Immature natural killer cell (primary cell): ENCODE measurements around the gene KLK6. TPM values are rescaled to one million over a fixed set of nuclear protein-coding genes. Genes with fewer than 3 reads are reported as not detected.
"Not testable (repeated sequence)": the region's sequence is repeated elsewhere in the genome, so short reads cannot be mapped to it uniquely, and the experiment has no call there.

Source experiments
- DNase-seq, 3 donors: peaks; one replicate each; pipeline ENCODE4 v3.0.0; 2022; ENCODE audit warnings: mixed read lengths in 1 of 3
- H3K27ac Mint-ChIP-seq, 6 donors: one replicate each; pipeline ENCODE4 v1.8.0; 2020; ENCODE audit warnings: mixed read lengths in 6 of 6, mild to moderate bottlenecking in 5 of 6, inconsistent platforms in 4 of 6, moderate library complexity in 3 of 6
- H3K27me3 Mint-ChIP-seq, 3 donors: one replicate each; pipeline ENCODE4 v1.8.0; 2020 to 2021; ENCODE audit warnings: low read depth in 3 of 3, mild to moderate bottlenecking in 3 of 3, mixed read lengths in 3 of 3, moderate library complexity in 3 of 3, inconsistent platforms in 1 of 3
- H3K36me3 Mint-ChIP-seq, 3 donors: one replicate each; pipeline ENCODE4 v1.8.0; 2020; ENCODE audit warnings: mixed read lengths in 3 of 3, inconsistent platforms in 2 of 3, mild to moderate bottlenecking in 2 of 3
- H3K4me1 Mint-ChIP-seq, 2 donors: one replicate each; pipeline ENCODE4 v1.8.0; 2020; ENCODE audit warnings: inconsistent platforms in 2 of 2, mild to moderate bottlenecking in 2 of 2, mixed read lengths in 2 of 2, moderate library complexity in 1 of 2
- H3K4me3 Mint-ChIP-seq, 5 donors: one replicate each; pipeline ENCODE4 v1.8.0; 2020; ENCODE audit warnings: mild to moderate bottlenecking in 5 of 5, mixed read lengths in 5 of 5, inconsistent platforms in 3 of 5, moderate library complexity in 3 of 5
- H3K9me3 Mint-ChIP-seq, 6 donors: one replicate each; pipeline ENCODE4 v1.8.0; 2020; ENCODE audit warnings: mild to moderate bottlenecking in 6 of 6, mixed read lengths in 6 of 6, inconsistent platforms in 4 of 6, moderate library complexity in 3 of 6
- polyA plus RNA-seq, 3 donors: library from polyadenylated mRNA; unstranded; fragments of 300-500 nt; fragmentation: Illumina TruSeq; gene quantifications; one replicate each; pipeline ENCODE4 v1.2.3, GENCODE V29; 2021

The KLK6 gene
- polyA plus RNA-seq, 3 donors from 2014 or later, result not detected

- no peak overlapping the region for H3K27ac Mint-ChIP-seq
- no peak overlapping the region for H3K4me3 Mint-ChIP-seq
- H3K36me3 Mint-ChIP-seq, result no peaks in the 10 kb centered on the region
- peaks cover 0 to 2% (median 0%) of the 10 kb centered on the region in 6 donors for H3K9me3 Mint-ChIP-seq
- no peak for DNase-seq
- peaks cover 11 to 18% (median 15%) of the 10 kb centered on the region in 3 donors for H3K27me3 Mint-ChIP-seq
- no peaks in the 10 kb centered on the region for H3K4me1 Mint-ChIP-seq
These were observed 10.4 kb upstream of the KLK6 start for GRCh38 chr19:50979758-50980157.

GRCh38 chr19:50978772-50979390 lies 9.5 kb upstream of the KLK6 start:
- no peaks in the 10 kb centered on the region for H3K36me3 Mint-ChIP-seq
- H3K27ac Mint-ChIP-seq, result no peak overlapping the region
- peaks cover 9 to 15% (median 11%) of the 10 kb centered on the region in 3 donors for H3K27me3 Mint-ChIP-seq
- peaks cover 0 to 2% (median 0%) of the 10 kb centered on the region in 6 donors for H3K9me3 Mint-ChIP-seq
- no peak for DNase-seq
- H3K4me1 Mint-ChIP-seq, result no peaks in the 10 kb centered on the region
- no peak overlapping the region for H3K4me3 Mint-ChIP-seq

DNA sequence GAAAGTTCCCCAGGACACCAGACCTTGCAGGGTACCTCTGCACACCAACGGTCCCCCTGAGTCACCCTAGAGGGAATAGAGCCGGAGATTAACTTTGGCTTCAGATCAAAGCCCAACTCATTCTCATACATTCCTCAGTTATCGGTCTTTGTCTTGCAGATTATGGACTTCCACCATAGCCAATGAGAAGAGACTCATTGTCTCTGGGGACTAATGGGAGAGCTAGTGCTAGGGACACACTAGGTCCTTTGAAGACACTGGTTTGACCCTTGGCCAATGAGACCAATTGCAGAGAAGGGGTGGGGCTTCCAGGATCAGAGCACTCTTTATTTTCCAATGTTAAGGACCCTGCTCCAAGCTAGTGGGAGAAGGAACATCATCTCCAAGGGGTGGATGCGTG lies 8.2 kb upstream of the KLK6 start:
- Mint-ChIP-seq H3K27me3 (peaks cover 9 to 18% (median 13%) of the 10 kb centered on the region in 3 donors), H3K36me3 (no peaks in the 10 kb centered on the region), H3K27ac (no peak overlapping the region)

DNA sequence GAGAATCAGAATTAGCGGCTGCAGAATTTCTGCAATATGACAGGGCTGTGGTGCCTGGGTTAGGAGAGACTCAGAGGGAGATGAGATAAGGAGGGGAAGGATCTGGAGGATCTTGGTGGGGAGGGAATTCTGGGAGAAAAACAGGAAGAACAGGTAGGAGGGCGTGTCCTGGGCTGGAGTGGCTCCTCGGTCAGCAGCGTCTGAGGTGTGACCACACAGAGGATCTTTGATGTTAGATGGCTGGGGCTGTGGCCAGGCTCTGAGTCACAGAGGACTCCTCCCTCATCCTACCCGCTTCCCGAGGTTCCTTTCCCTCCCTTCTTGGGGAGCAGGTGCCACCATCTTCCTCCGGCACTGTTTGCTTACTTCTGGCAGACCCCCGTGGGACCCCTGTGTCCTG lies 6.4 kb upstream of the KLK6 start:
- H3K27ac Mint-ChIP-seq, result no peak overlapping the region
- H3K27me3 Mint-ChIP-seq, result peaks cover 6 to 16% (median 12%) of the 10 kb centered on the region in 3 donors
- H3K4me1 Mint-ChIP-seq, result no peaks in the 10 kb centered on the region
- no peak overlapping the region for H3K4me3 Mint-ChIP-seq
- no peak for DNase-seq
- H3K9me3 Mint-ChIP-seq, result peaks cover 0 to 2% (median 0%) of the 10 kb centered on the region in 6 donors
- no peaks in the 10 kb centered on the region for H3K36me3 Mint-ChIP-seq

More for the DNA sequence above, 8.2 kb upstream of the KLK6 start:
- DNase-seq, result no peak
- Mint-ChIP-seq H3K4me3 (no peak overlapping the region), H3K4me1 (no peaks in the 10 kb centered on the region), H3K9me3 (peaks cover 0 to 2% (median 0%) of the 10 kb centered on the region in 6 donors)

DNA sequence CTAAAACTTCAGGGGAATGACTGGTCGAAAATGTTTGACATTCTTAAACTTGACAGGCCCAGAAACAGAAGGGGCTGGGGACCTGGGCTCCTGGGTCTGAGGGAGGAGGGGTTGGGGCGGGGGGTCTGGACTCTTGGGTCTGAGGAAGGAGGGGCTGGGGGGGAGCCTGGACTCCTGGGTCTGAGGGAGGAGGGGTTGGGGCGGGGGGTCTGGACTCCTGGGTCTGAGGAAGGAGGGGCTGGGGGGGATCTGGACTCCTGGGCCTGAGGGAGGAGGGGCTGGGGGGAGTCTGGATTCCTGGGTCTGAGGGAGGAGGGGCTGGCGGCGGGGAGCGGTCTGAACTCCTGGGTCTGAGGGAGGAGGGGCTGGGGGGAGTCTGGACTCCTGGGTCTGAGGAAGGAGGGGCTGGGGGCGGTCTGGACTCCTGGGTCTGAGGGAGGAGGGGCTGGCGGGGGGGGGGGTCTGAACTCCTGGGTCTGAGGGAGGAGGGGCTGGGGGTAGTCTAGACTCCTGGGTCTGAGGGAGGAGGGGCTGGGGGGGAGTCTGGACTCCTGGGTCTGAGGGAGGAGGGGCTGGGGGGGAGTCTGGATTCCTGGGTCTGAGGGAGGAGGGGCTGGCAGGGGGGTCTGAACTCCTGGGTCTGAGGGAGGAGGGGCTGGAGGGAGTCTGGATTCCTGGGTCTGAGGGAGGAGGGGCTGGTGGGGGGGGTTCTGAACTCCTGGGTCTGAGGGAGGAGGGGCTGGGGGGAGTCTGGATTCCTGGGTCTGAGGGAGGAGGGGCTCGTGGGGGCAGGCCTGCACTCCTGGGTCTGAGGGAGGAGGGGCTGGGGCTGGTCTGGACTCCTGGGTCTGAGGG lies 5.5 kb upstream of the KLK6 start:
- H3K4me1 Mint-ChIP-seq, result no peaks in the 10 kb centered on the region
- no peaks in the 10 kb centered on the region for H3K36me3 Mint-ChIP-seq
- H3K27me3 Mint-ChIP-seq, result peaks cover 10 to 17% (median 12%) of the 10 kb centered on the region in 3 donors
- DNase-seq, result no peak
- H3K27ac Mint-ChIP-seq, result no peak overlapping the region
- no peak overlapping the region for H3K4me3 Mint-ChIP-seq
- peaks cover 0 to 2% (median 0%) of the 10 kb centered on the region in 6 donors for H3K9me3 Mint-ChIP-seq

GRCh38 chr19:50972795-50973376 lies 3.5 kb upstream of the KLK6 start:
- Mint-ChIP-seq H3K4me1 (no peaks in the 10 kb centered on the region), H3K9me3 (peaks cover 0 to 2% (median 0%) of the 10 kb centered on the region in 6 donors), H3K27me3 (peaks cover 9 to 21% (median 12%) of the 10 kb centered on the region in 3 donors), H3K27ac (no peak overlapping the region), H3K36me3 (no peaks in the 10 kb centered on the region), H3K4me3 (no peak overlapping the region)
- DNase-seq, result no peak

- H3K9me3 Mint-ChIP-seq, H3K4me1 Mint-ChIP-seq, H3K27ac Mint-ChIP-seq, DNase-seq, H3K4me3 Mint-ChIP-seq, H3K36me3 Mint-ChIP-seq: not testable (repeated sequence)
- H3K27me3 Mint-ChIP-seq, result peaks cover 6 to 16% (median 7%) of the 10 kb centered on the region in 3 donors
These were observed 419 bp upstream of the KLK6 start for GRCh38 chr19:50969810-50970209.

- no peaks in the 10 kb centered on the region for H3K4me1 Mint-ChIP-seq
- no peak overlapping the region for H3K4me3 Mint-ChIP-seq
- H3K27me3 Mint-ChIP-seq, result peaks cover 6 to 21% (median 8%) of the 10 kb centered on the region in 3 donors
- H3K36me3 Mint-ChIP-seq, result no peaks in the 10 kb centered on the region
- no peaks in the 10 kb centered on the region for H3K9me3 Mint-ChIP-seq
- no peak for DNase-seq
- H3K27ac Mint-ChIP-seq, result no peak overlapping the region
These were observed 527 bp downstream of the KLK6 start for GRCh38 chr19:50968716-50969412.

DNA sequence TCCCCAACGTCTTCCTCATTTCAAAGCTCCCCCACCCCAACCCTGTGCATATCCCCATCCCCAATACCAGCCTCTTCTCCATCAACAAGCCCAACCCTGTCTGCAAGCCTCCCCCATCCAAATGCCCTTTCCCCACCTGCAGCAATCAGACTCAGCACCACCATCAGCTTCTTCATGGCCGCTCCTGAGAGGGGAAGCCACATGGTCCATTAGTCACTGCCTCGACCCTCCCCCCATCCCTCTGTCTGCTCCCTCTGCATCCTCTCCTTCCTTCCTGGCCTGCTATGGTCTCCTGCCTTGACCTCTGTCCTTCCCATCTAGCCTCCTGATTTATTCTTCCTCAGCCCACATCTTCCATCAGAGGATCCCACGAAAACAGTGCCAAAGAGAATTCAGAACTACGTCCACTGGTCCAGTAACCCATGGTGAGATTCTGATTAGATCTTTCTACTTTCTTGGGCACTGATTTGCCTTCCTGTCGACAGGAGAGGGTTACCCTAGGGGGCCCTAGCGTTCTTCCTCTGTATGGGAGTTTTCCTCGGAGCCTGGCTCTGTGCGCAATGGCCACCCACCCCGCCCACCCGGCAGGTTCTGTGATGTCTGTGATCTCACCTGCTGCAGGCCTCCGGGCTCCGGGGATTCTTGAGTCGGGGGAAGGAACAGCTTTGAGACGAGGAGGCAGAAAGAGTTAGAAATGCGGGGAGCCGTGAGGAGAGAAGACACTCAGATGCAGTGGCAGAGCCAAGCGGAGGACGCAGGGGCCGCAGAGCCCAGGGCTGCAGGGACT lies 1.3 kb downstream of the KLK6 start:
- Mint-ChIP-seq H3K4me3 (no peak overlapping the region), H3K4me1 (no peaks in the 10 kb centered on the region), H3K9me3 (no peaks in the 10 kb centered on the region), H3K36me3 (no peaks in the 10 kb centered on the region), H3K27me3 (peaks cover 4 to 23% (median 5%) of the 10 kb centered on the region in 3 donors), H3K27ac (no peak overlapping the region)
- no peak for DNase-seq

GRCh38 chr19:50964266-50964665 lies 5.1 kb downstream of the KLK6 start:
- DNase-seq, result no peak
- Mint-ChIP-seq H3K27ac (no peak overlapping the region), H3K36me3 (peaks cover 0 to 3% (median 3%) of the 10 kb centered on the region in 3 donors), H3K27me3 (peaks cover 3 to 13% (median 9%) of the 10 kb centered on the region in 3 donors), H3K4me1 (no peaks in the 10 kb centered on the region), H3K4me3 (no peak overlapping the region), H3K9me3 (no peaks in the 10 kb centered on the region)

GRCh38 chr19:50963381-50963780 lies 6.0 kb downstream of the KLK6 start:
- Mint-ChIP-seq H3K27ac (no peak overlapping the region), H3K4me1 (no peaks in the 10 kb centered on the region), H3K27me3 (peaks cover 6 to 13% (median 12%) of the 10 kb centered on the region in 3 donors), H3K9me3 (no peaks in the 10 kb centered on the region), H3K4me3 (no peak overlapping the region), H3K36me3 (peaks cover 0 to 4% (median 3%) of the 10 kb centered on the region in 3 donors)
- no peak for DNase-seq

DNA sequence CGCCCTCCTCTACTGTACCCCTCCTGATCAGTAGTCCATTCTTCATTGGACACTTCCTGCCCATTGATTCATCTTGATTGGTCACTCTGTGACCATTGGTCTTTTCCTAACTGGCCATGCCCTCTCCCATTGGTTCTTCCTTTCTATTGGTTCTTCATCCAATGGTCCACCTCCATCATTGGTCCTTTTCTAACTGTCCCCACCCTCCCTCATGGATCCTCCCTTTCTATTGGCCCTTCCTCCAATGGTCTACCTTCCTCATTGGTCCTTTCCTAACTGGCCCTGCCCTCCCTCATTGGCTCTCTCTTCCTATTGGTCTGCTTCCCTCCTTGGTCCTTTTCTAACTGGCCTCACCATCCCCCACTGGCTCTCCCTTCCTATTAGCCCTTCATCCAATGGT lies 7.1 kb downstream of the KLK6 start:
- Mint-ChIP-seq H3K27me3 (peaks cover 6 to 12% (median 11%) of the 10 kb centered on the region in 3 donors), H3K9me3 (no peaks in the 10 kb centered on the region), H3K4me3 (no peak overlapping the region), H3K27ac (no peak overlapping the region), H3K4me1 (no peaks in the 10 kb centered on the region), H3K36me3 (peaks cover 0 to 4% (median 3%) of the 10 kb centered on the region in 3 donors)
- DNase-seq, result no peak
